ENCODE data around the gene FAIM.

FAIM gene

GRCh38 chr3:138573138-138573537 is 35.4 kb upstream of the FAIM start:
- in situ Hi-C loops (cut with HindIII; ENCODE audit: low sequenced_read_pairs): no loop called here
- TF ChIP-seq, protein P1, sequence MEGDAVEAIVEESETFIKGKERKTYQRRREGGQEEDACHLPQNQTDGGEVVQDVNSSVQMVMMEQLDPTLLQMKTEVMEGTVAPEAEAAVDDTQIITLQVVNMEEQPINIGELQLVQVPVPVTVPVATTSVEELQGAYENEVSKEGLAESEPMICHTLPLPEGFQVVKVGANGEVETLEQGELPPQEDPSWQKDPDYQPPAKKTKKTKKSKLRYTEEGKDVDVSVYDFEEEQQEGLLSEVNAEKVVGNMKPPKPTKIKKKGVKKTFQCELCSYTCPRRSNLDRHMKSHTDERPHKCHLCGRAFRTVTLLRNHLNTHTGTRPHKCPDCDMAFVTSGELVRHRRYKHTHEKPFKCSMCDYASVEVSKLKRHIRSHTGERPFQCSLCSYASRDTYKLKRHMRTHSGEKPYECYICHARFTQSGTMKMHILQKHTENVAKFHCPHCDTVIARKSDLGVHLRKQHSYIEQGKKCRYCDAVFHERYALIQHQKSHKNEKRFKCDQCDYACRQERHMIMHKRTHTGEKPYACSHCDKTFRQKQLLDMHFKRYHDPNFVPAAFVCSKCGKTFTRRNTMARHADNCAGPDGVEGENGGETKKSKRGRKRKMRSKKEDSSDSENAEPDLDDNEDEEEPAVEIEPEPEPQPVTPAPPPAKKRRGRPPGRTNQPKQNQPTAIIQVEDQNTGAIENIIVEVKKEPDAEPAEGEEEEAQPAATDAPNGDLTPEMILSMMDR (IDR thresholded peaks at IDR 0.05; ENCODE audit: low read depth, low read length, missing control alignments): no peak
- no peak for DNase-seq (ENCODE audit: low read depth)
- H3K4me3 ChIP-seq (ENCODE audit: low read depth, low read length): no peak overlapping the region

- TF ChIP-seq, protein P1 (IDR thresholded peaks at IDR 0.05; ENCODE audit: low read depth, low read length, missing control alignments): no peak
- no peak overlapping the region for H3K4me3 ChIP-seq (ENCODE audit: low read depth, low read length)
- DNase-seq (ENCODE audit: low read depth): no peak
- in situ Hi-C loops (cut with HindIII; ENCODE audit: low sequenced_read_pairs): no loop called here
These were observed 30.4 kb upstream of the FAIM start for GRCh38 chr3:138578141-138578540.

DNA sequence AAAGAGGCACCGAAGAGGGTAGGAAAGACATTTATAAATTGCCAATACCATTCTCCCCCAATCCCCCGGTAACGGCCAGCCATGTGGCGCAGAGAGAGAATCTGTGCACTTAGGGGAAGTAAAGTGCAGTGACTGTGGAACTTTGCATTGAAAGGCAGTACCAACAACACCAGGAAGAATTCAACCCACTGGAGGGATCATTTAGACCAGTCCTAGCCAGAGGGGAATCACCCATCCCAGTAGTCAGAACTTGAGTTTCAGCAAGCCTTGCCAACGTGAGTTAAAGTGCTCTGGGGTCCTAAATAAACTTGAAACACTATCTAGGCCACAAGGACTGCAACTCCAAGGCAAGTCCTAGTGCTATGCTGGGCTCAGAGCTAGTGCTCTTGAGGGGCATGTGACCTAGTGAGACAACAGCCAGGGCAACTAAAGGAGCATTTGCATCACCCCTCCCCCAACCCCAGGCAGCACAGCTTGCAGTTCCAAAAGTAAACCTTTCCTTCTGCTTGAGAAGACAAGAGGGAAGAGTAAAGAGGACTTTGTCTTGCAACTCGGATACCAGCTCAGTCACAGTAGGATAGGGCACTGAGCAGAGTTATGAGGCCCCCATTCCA is 29.5 kb upstream of the FAIM start:
- TF ChIP-seq, protein P1 (IDR thresholded peaks at IDR 0.05; ENCODE audit: low read depth, low read length, missing control alignments): no peak
- in situ Hi-C loops (cut with HindIII; ENCODE audit: low sequenced_read_pairs): no loop called here
- no peak overlapping the region for H3K4me3 ChIP-seq (ENCODE audit: low read depth, low read length)
- DNase-seq (ENCODE audit: low read depth): no peak

- in situ Hi-C loops (cut with HindIII; ENCODE audit: low sequenced_read_pairs): no loop called here
- no peak for DNase-seq (ENCODE audit: low read depth)
- TF ChIP-seq, protein P1 (IDR thresholded peaks at IDR 0.05; ENCODE audit: low read depth, low read length, missing control alignments): no peak
- no peak overlapping the region for H3K4me3 ChIP-seq (ENCODE audit: low read depth, low read length)
These were observed 21.2 kb upstream of the FAIM start for GRCh38 chr3:138587374-138587773.

DNA sequence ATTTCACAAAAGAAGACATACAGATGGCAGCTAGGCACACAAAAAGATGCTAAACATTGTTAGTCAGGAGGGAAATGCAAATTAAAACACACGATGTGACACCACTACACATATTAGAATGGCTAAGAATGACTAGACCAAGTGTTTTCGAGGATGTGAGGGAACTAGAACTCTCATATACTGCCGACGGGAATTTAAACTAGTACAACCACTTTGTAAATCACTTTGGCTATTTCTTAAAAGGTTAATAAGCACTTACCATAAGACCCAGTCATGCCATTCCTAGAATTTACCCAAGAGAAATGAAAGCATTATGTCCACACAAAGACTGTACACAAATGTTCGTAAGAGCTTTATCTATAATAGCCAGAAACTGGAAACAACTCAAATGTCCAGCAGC is 20.1 kb upstream of the FAIM start:
- in situ Hi-C loops (cut with HindIII; ENCODE audit: low sequenced_read_pairs): no loop called here
- no peak for DNase-seq (ENCODE audit: low read depth)
- TF ChIP-seq, protein P1 (IDR thresholded peaks at IDR 0.05; ENCODE audit: low read depth, low read length, missing control alignments): no peak
- no peak overlapping the region for H3K4me3 ChIP-seq (ENCODE audit: low read depth, low read length)

GRCh38 chr3:138591392-138591791 is 17.2 kb upstream of the FAIM start:
- H3K4me3 ChIP-seq (ENCODE audit: low read depth, low read length): no peak overlapping the region
- TF ChIP-seq, protein P1 (IDR thresholded peaks at IDR 0.05; ENCODE audit: low read depth, low read length, missing control alignments): no peak
- in situ Hi-C loops (cut with HindIII; ENCODE audit: low sequenced_read_pairs): no loop called here
- DNase-seq (ENCODE audit: low read depth): no peak
